ENCODE results near the gene TMEM14B.

- no peak for TF ChIP-seq EZH2phosphoT487 (IDR thresholded peaks at IDR 0.05; ENCODE audit: borderline replicate concordance)
- no peak for TF ChIP-seq CTCF (conservative IDR thresholded peaks at IDR 0.05; ENCODE audit: low read length)
Observed at GRCh38 chr6:10722820-10723566, 24.6 kb upstream of the TMEM14B start, which contains the start of gene TMEM14C.

Measured in Loucy (cell line).